Right atrium auricular region (tissue), 2 donors: ENCODE data around the gene STXBP2. TPM values are rescaled to one million over a fixed set of nuclear protein-coding genes. Genes with fewer than 3 reads are reported as not detected.
"Not testable (repeated sequence)": the region's sequence is repeated elsewhere in the genome, so short reads cannot be mapped to it uniquely, and the experiment has no call there.

Experiments used
- DNase-seq: peaks from one replicate; pipeline ENCODE4 v3.0.0-alpha.2; 2019; ENCODE audit warnings: low spot score
- H3K27ac ChIP-seq, 2 donors: fragments of 200-600 bp; sonication (generic); 1 replicate in 1 of 2; 2 replicates in 1 of 2; pipeline ENCODE4 v1.5.1; 2016 to 2019
- H3K27me3 ChIP-seq, 2 donors: fragments of 200-600 bp; sonication (generic); one replicate each; pipeline versions ENCODE4 v1.5.1 to v1.6.0; 2017 to 2019
- H3K36me3 ChIP-seq: fragments of 200-600 bp; sonication (generic); one replicate; pipeline ENCODE4 v1.5.1; 2016
- H3K4me1 ChIP-seq, 2 donors: fragments of 200-600 bp; sonication (generic); one replicate each; pipeline versions ENCODE4 v1.5.1 to v1.6.0; 2017 to 2019
- H3K4me3 ChIP-seq, 2 donors: fragments of 200-600 bp; sonication (generic); 1 replicate in 1 of 2; 2 replicates in 1 of 2; pipeline ENCODE4 v1.5.1; 2017 to 2019; ENCODE audit warnings: mild to moderate bottlenecking in 1 of 2, moderate library complexity in 1 of 2
- H3K9me3 ChIP-seq, 2 donors: fragments of 200-600 bp; sonication (generic); one replicate each; pipeline ENCODE4 v1.5.1; 2019
- total RNA-seq, 2 donors: library from RNA; depleted of rRNA; stranded (reverse); fragments of >200 nt; gene quantifications; one replicate each; pipeline ENCODE4 v1.1.0, GENCODE V29; 2016
- TF ChIP-seq, protein P1 (sequence below), 2 donors: fragments of 200-600 bp; sonication (generic); IDR thresholded peaks; one replicate each; pipeline ENCODE4 v1.5.1; 2019; ENCODE audit warnings: antibody characterized with exemption in 2 of 2

STXBP2 gene
- total RNA-seq, 2 donors from 2014 or later: 6.4 to 14.9 TPM

DNA sequence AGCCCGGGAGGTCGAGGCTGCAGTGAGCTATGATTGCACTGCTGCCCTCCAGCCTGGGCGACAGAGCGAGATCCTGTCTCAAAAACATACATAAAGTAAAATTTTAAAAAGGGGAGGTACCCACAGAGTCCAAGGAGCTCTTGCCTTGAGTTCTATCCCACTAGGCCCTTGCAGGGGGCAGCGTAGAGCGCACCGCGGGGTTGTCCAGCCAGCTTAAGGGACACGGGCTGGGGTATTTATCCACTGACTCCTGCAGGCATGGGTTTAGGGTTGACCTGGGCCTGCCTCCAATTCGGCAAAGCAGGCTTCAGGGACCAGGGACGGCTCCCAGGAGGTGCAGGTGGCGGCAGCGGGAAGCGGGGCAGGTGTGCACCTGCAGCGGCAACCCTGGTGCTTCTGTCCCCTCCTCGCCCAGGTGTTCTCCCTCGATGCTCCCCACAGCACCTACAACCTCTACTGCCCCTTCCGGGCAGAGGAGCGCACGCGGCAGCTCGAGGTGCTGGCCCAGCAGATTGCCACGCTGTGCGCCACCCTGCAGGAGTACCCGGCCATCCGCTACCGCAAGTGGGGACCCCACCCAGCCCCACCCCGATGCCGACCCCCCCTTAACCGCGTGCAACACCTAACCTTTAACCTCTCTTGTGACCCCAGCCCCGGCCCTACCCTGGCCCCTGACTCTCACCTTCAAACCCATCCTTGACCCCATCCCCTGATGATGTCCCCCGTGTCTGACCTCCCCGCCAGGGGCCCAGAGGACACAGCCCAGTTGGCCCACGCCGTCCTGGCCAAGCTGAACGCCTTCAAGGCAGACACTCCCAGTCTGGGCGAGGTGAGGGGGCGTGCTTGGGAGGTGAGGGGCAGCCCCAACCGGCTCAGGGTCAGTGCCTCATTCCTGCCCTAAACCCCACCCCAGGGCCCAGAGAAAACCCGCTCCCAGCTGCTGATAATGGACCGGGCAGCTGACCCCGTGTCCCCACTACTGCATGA lies 4.7 kb downstream of the STXBP2 start:
- no peaks in the 10 kb centered on the region for H3K36me3 ChIP-seq
- no peaks in the 10 kb centered on the region for H3K9me3 ChIP-seq
- peaks cover 0 to 10% of the 10 kb centered on the region in 2 donors for H3K27me3 ChIP-seq
- TF ChIP-seq, protein P1, sequence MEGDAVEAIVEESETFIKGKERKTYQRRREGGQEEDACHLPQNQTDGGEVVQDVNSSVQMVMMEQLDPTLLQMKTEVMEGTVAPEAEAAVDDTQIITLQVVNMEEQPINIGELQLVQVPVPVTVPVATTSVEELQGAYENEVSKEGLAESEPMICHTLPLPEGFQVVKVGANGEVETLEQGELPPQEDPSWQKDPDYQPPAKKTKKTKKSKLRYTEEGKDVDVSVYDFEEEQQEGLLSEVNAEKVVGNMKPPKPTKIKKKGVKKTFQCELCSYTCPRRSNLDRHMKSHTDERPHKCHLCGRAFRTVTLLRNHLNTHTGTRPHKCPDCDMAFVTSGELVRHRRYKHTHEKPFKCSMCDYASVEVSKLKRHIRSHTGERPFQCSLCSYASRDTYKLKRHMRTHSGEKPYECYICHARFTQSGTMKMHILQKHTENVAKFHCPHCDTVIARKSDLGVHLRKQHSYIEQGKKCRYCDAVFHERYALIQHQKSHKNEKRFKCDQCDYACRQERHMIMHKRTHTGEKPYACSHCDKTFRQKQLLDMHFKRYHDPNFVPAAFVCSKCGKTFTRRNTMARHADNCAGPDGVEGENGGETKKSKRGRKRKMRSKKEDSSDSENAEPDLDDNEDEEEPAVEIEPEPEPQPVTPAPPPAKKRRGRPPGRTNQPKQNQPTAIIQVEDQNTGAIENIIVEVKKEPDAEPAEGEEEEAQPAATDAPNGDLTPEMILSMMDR (IDR thresholded peaks at IDR 0.05): no peak
- H3K27ac ChIP-seq: no peak overlapping the region
- H3K4me3 ChIP-seq: no peak overlapping the region
- H3K4me1 ChIP-seq: no peaks in the 10 kb centered on the region
- DNase-seq: no peak

DNA sequence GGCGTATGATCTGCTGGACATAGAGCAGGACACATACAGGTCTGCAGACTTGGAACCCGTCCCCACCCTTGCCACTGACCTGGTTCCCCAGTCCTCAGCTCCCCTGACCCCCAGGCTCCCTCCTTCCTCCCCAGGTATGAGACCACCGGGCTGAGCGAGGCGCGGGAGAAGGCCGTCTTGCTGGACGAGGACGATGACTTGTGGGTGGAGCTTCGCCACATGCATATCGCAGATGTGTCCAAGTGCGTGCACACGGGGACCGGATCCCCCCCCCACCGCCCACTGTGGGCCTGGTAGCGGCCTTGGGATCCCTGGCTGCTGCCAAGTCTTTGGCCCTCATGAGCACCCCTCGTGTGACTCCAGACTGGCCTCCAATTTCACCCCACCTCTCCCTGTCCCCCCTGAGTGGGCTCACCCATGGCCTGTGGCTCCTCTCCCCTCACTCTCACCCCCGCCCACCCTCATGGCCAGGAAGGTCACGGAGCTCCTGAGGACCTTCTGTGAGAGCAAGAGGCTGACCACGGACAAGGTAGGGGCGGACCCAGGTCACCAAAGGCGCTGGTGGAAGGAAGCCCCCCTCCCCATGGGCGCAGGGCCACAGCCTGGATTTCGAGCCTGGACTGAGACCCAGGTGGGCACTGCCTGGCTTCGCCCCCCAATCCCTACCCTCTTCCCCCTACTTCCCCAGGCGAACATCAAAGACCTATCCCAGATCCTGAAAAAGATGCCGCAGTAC lies 5.6 kb downstream of the STXBP2 start:
- H3K27ac ChIP-seq: no peak overlapping the region
- peaks cover 0 to 3% of the 10 kb centered on the region in 2 donors for H3K27me3 ChIP-seq
- no peak for DNase-seq
- no peaks in the 10 kb centered on the region for H3K36me3 ChIP-seq
- TF ChIP-seq, protein P1 (IDR thresholded peaks at IDR 0.05): no peak
- H3K4me3 ChIP-seq: no peak overlapping the region
- no peaks in the 10 kb centered on the region for H3K9me3 ChIP-seq
- no peaks in the 10 kb centered on the region for H3K4me1 ChIP-seq

DNA sequence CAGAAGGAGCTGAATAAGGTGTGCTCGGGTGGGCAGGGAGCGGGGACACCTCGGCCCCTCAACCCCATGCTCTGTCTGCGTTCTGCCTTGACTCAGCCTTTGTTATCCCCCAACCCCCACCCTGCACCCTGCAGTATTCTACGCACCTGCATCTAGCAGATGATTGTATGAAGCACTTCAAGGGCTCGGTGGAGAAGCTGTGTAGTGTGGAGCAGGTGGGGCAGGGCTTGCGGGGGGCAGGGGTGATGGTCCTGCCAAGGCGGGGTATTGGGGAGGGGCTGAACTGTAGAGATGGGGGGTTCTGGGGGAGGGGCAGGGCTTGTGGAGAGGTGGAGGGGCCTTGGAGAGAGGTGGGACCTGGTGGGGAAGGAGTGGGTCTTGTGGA lies 6.1 kb downstream of the STXBP2 start:
- H3K36me3 ChIP-seq: no peaks in the 10 kb centered on the region
- H3K4me3 ChIP-seq: no peak overlapping the region
- no peaks in the 10 kb centered on the region for H3K9me3 ChIP-seq
- H3K27me3 ChIP-seq: no peaks in the 10 kb centered on the region
- no peak for DNase-seq
- TF ChIP-seq, protein P1 (IDR thresholded peaks at IDR 0.05): no peak
- H3K27ac ChIP-seq: no peak overlapping the region
- H3K4me1 ChIP-seq: no peaks in the 10 kb centered on the region

DNA sequence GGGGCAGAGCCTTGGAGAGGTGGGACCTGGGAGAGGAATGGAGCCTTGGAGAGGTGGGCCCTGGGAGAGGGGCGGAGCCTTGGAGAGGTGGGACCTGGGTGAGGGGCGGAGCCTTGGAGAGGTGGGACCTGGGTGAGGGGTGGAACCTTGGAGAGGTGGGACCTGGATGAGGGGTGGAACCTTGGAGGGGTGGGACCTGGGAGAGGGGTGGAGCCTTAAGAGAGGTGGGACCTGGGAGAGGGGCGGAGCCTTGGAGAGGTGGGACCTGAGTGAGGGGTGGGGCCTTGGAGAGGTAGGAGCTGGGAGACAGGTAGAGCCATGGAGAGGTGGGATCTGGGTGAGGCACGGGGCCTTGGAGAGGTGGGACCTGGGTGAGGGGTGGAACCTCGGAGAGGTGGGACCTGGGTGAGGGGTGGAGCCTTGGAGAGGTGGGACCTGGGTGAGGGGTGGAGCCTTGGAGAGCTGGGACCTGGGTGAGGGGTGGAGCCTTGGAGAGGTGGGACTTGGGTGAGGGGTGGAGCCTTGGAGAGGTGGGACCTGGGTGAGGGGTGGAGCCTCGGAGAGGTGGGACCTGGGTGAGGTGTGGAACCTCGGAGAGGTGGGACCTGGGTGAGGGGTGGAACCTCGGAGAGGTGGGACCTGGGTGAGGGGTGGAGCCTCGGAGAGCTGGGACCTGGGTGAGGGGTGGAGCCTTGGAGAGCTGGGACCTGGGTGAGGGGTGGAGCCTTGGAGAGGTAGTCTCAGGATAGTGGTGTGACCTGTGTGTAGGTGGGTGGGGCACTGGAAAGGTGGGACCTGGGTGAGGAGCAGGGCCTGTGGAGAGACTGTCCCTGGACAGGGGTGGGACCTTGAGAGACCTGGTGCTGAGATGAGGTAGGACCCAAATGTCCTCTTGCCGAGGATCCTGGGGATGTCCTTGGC lies 7.0 kb downstream of the STXBP2 start:
- H3K9me3 ChIP-seq, H3K4me1 ChIP-seq, DNase-seq, H3K27ac ChIP-seq, H3K4me3 ChIP-seq, H3K36me3 ChIP-seq, H3K27me3 ChIP-seq: not testable (repeated sequence)

DNA sequence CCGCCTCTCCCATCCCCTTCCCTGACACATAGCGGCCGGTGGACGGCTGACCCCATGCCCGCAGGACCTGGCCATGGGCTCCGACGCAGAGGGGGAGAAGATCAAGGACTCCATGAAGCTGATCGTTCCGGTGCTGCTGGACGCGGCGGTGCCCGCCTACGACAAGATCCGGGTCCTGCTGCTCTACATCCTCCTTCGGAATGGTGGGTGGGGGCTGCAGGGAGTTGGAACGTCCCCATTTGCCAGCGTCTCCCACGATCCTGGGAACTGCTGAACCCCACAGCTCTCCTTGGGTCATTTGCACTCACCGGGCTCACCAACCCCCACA lies 7.6 kb downstream of the STXBP2 start:
- Histone ChIP-seq H3K9me3 (no peaks in the 10 kb centered on the region), H3K36me3 (no peaks in the 10 kb centered on the region), H3K27ac (no peak overlapping the region), H3K4me1 (no peaks in the 10 kb centered on the region), H3K27me3 (no peaks in the 10 kb centered on the region), H3K4me3 (no peak overlapping the region)
- DNase-seq: no peak
- TF ChIP-seq, protein P1 (IDR thresholded peaks at IDR 0.05): no peak
